ENCODE results near the gene HOXA13.

HOXA13 gene

DNA sequence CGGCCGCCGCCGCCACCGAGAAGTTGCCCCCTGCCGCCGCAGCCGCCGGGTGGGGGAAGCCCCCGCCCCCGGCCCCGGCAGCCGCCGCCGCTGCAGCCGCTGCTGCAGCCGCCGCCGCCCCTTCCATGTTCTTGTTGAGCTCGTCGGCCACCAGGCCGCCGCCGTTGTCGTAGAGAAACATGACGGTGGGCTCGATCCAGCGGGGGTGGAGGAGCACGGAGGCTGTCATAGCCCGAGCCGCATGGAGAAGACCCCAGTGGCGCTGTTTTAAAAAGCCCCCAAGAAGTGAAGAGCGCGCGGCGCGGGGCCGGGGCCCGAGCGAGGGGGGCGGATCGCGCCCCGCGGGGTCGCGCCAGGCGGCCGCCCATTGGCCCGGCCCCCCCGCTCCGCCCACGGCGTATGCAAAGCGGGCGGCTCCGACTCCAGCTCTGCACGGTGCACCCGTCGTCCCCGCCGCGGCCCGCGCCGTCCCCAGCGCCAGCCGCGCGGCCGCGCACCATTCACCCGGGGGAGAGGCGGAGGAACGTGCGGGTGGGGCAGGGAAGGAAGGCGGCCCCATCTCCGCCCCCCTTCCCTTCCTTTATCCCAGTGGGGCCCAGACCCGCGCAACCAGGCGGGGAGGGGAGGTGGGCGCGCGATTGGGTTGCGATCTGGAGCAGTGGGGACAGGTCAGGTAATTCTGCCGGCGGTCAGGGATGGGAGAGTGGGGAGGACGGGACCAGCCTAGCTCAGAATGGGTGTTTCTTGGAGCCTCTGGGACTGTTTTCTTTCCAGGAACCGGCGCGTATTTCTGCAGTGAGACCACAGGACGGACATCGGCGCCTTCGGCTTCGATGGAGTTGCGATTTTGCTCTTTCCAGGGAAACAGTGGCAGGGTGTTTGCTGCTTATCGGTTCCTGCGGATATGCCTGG lies at the start of gene HOXA13:
HOXA13 (minus strand) TSS at position 243 of the 912 bp plus-strand sequence; CDS start at position 229, 14 bp downstream.
- DNase-seq (ENCODE audit: low read depth in 2 of 2): no peak

DNA sequence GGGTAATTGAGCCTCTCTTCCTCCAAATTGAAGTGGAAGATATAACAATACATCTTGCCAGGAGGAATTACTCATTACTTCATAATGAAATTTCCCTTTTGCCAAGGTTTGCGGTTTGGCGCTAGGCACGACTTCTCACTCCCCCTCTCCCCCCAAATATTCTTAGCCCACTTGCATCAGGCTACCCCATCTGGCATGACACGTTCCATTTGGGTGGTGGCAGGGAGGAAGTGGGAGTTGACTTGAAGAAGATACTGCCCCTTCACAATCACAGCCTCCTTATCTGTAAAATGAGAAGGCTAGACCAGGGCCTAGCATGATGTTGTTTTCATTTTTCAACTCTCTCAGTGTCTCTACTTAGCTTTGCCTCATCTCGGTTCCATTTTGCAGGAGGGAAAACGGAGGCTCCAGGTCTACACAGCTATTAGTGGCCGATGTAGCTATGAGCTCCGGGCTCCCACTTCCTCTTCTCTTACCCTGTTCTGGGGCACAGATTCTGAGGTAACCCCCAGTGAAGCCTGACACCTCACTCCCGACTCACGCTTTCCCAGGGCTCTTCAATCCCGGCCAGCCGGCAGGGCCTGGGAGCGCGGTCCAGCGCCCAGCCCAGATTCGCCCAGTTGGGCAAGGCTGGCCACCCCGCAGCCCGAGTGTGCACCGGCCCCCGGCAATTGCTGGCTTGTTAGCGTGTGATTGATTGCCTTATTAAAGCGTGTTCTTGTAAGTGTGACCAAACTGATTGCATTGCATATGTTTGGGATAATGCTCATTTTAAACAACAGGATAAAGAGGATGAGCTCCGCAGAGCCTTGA lies 49.2 kb upstream of the HOXA13 start:
- DNase-seq (ENCODE audit: low read depth in 2 of 2): no peak

DNA sequence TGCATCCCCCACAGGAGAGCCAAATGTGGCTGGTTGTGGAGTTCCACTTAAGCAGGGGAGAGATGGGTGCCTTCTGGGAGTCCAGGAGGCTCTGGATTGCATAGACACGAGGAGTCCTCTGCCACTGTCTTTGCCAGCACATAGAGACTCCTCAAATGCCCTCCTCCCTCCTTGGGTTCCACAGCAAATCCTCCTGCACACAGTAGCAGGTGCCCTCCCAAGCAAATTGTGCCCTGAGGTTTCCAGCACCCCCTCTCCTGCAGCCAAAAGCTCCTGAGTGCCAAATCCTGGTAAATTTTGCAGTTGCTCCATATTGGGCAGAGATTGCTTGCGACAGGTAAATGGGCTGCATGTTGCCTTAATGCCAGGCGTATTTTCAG lies 48.5 kb upstream of the HOXA13 start:
- no peak for DNase-seq (ENCODE audit: low read depth in 2 of 2)

DNA sequence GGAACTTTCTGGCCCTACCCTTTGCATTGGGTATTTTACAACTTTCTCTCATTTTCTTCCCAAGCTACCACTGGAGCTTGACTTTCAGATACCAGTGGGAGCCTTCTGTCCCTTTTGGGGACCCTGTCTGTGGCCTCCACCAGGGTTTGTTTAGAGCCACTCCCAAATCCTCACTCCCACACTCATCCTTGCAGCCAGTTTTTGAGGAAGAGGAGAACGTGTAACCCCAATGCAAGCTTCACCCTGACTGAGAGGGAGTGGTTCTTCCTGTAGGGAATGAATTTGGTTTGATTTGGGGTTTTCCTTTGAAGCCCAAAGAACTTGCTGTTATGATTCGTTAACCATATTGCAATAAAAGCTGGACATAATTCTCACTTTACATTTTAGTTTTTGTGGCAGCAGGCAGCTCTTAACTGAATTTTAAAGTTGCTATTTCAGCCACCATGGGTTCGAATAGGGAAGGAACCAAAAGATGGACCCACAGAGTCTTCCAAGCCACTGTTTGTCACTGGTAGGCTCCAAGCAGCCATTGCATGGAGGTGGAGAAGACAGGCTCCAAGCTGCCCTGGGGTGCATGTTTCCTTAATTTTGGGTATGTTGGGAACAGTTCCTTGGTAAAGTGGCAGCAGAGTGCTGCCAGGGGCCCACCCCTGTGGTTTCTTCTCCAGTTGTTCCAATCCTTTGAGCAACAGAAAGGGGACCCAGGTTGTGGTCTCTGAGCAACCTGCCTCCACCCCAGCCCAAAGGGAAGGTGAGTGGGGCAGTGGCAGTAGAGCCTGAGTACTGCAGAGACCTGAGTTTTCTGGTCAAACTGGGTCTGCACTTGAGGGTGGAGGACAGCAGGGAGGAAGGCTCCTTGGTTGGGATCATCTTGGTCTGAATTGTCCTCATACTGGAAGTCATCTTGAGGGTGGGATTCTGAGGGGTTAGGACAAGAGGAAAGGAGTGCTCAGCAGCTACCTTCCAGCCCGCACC lies 47.8 kb upstream of the HOXA13 start:
- DNase-seq (ENCODE audit: low read depth in 2 of 2): no peak

DNA sequence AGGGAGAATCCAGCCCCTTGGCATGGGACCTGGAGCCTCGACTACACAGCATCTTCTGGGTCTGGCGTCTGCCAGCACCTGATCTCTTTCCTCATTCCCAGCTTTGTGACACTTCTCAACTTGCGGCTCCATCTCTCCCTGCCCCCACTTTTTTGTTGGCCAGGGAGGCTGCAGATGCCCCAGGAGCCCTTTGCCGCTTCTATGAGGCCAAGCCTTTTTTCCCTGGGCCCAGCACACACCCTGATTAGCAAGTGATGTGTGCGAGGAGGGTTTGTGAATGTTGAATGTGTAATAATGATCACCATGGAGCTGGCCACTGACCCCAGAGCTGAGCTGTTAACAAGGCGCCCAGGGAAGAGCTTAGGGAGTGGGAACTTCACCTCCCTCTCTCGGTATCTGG lies 47.1 kb upstream of the HOXA13 start:
- DNase-seq (ENCODE audit: low read depth in 2 of 2): no peak

DNA sequence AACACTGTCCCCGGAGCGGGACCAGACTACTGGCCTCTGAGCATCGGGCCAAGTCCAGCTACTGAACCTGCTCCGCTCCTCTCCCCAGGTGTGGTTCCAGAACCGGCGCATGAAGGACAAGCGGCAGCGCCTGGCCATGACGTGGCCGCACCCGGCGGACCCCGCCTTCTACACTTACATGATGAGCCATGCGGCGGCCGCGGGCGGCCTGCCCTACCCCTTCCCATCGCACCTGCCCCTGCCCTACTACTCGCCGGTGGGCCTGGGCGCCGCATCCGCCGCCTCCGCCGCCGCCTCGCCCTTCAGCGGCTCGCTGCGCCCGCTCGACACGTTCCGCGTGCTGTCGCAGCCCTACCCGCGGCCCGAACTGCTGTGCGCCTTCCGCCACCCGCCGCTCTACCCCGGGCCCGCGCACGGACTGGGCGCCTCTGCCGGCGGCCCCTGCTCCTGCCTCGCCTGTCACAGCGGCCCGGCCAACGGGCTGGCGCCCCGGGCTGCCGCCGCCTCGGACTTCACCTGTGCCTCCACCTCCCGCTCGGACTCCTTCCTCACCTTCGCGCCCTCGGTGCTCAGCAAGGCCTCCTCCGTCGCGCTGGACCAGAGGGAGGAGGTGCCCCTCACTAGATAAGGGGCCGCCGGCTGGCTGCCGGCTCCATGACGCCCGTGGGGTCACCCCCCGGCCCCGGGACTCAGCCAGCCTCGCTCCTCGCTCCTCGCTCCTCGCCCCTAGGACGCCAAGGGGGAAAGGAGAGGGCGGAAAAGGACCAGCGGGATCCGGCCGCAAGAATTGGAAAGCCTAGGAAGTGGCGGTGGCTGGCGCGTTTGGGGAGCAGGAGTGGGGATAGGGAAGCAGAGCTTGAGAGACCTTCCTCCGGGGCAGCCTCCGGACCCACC lies 46.2 kb upstream of the HOXA13 start:
- no peak for DNase-seq (ENCODE audit: low read depth in 2 of 2)

DNA sequence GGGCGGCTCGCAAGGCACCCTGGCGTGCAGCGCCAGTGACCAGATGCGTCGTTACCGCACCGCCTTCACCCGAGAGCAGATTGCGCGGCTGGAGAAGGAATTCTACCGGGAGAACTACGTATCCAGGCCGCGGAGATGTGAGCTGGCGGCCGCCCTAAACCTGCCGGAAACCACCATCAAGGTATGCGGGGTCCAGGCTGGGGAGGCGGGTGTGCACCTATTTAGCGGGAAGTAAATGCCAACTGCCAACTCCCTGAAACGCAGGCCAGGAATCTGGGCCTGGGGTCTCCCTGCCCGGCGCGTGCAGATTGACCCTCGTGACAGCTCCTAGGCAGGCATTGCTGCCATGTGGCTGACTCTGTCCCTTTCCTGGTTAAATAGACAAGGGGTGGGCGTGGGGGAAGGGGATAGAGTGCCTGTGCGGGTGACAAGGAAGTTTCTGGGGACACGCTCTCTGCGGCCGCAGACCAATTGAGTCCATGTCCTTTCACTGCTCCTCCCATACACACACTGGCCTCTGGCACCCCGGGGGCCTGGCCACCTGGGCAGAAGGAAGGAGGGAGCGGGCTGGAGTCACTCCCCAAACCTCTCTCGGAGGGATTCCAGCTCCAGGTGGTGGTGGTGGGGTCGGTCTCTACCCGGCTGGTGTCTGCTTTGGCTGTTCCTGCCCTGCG lies 45.4 kb upstream of the HOXA13 start:
- DNase-seq (ENCODE audit: low read depth in 2 of 2): no peak

DNA sequence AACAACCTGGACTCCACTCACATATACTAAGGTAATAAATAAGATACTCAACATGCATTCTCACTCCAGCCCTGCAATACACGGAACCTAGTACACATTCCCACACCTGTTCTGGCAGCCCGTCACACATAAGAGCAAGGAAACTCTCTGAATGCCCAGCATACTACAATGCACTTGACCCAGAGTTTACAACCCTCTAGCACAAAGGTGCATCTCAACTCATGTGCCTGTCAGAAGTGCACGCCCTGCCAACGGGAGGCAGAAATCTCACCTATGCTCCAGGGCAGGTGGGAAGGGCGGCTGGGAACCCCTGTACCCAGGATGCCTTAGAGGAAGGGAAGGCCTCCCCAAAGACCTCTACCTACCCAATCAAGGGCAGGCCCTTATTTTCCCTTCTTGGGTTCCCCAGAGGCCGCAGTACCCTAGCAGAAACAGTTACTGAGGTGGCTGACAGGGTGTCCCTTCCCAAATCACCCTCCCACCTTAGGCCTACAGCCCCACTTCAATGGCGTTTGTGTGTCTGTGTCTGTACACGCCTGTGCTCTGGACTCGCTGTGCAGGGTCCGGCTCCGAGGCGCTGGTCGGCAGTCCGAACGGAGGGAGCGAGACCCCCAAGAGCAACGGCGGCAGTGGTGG lies 44.7 kb upstream of the HOXA13 start:
- DNase-seq (ENCODE audit: low read depth in 2 of 2): no peak

DNA sequence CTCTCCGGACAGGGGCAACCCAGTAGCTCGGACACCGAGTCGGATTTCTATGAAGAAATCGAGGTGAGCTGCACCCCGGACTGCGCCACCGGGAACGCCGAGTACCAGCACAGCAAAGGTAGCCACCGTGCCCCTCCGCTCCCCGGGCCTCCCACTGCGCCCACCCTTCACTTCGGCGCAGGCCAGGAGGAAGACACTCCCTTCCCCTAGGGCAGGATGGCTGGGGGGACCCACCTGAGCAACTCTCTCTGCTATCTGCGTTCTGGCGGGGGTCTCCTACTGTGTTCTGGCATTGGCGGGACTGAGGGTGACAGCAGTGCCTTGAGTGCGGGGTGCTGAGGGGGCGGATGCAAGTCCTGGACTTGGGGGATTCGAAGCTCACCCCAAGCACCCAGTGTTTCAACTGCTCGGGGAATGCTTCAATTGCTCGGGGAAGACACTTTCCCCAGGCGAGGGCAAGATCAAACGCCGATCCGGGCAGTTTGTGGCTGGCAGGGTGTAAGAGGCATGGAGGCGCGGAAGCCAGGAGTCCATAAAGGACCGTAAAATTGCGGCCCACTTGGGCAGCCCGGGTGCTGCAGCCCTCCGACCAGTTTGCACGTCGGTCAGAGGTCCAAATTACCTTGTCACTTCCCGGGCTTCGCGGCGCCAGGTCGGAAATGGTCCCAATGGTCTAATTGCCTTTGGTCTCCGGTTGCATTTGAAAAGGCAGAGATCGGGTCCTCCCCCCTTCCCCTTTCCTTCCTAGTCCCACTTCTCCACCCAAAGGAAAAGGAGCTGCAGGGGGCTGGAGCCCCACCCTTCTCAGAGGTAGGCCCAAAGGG lies 43.7 kb upstream of the HOXA13 start:
- no peak for DNase-seq (ENCODE audit: low read depth in 2 of 2)

DNA sequence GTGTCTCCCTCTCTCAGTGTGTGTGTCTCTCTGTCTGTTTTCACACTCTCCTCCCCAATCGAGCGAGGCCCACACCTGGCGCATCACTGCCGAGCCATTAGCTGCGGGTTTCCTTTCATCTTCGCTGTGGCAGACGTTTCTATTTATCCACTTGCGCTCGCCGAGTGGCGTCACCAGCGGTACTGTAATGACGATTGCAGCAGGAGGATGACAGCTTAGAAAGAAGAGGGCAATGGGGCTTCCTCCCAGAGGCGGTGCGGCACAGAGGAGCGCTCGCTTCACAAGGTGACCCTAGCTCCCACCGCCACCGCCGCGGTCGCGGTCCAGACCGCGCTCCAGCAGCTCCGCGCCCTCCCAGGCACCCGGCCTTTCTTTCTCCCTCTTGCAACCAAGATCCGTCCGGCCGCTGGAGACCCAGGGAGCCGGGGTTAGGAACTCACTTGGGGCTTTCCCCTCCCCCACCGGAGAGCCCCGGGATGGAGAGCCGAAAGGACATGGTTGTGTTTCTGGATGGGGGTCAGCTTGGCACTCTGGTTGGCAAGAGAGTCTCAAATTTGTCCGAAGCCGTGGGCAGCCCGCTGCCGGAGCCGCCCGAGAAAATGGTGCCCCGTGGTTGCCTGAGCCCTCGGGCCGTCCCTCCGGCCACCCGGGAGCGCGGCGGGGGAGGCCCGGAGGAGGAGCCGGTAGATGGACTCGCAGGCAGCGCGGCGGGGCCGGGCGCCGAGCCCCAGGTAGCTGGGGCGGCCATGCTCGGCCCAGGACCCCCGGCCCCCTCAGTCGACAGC lies 42.9 kb upstream of the HOXA13 start, which contains the start of gene EVX1:
EVX1 (plus strand) TSS at position 248 of the 785 bp plus-strand sequence; CDS start at position 477, 229 bp downstream.
- DNase-seq (ENCODE audit: low read depth in 2 of 2): peak in 1 of 2 donors; percentile 35

DNA sequence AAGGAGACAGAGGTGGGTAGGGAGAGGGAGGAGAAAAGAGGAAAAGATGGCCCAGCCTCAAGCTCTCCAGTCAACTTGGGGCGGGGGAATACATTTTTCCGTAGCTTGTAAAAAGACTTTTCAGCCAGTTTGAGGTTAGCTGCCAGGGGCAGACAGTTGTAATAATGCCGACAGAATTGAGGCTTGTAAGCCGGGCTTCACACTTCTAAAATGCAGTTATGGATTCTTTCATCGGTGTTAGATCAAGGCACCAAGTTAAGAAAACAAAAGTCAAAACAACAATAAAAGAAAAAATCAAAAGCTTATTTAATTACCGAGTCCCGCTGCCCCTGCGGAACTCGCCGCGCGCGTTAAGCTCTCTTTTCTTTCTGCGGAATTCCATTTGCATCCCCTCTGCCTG lies 42.3 kb upstream of the HOXA13 start:
- DNase-seq (ENCODE audit: low read depth in 2 of 2): no peak

DNA sequence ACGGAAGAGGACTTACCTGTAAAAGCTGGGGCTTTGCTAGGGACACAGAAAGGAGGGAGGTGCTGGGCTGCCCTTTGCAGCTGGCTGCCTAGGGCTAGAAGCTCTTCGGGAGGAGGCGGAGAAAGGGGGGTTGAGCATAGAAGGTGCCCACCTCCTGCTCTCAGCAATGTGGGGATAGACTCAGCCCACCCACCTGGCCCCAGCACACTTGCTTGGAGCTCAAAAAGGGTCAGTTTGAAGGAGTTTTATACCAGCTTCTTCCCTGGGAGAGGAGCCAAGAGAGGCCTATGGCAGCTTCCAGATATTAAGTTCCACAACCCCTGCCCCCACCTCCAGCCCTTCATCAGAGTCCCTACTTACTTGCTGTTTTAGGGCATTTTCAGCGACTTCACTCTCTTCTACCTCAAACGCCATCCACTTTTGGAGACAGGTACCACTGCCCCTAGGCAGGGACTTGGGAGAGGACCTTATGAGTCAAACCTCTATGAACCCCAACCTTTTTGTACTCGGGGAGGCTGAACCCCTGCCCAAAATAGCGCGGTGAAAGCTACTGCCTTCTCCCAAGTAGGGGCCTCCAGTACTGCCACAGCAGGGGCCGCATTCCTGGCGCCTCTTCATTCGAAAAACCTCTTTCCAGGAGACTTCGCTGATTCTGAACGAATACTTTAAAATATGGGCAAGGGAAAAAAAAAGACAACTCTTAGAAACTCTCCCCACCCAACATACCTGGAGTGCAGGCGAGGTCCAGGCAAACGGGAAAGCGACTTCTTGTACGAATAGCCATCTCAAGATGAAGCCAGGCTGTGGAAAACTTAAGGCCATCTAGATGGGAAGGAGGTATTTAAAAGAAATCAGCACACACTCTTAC lies 41.5 kb upstream of the HOXA13 start:
- DNase-seq (ENCODE audit: low read depth in 2 of 2): no peak

DNA sequence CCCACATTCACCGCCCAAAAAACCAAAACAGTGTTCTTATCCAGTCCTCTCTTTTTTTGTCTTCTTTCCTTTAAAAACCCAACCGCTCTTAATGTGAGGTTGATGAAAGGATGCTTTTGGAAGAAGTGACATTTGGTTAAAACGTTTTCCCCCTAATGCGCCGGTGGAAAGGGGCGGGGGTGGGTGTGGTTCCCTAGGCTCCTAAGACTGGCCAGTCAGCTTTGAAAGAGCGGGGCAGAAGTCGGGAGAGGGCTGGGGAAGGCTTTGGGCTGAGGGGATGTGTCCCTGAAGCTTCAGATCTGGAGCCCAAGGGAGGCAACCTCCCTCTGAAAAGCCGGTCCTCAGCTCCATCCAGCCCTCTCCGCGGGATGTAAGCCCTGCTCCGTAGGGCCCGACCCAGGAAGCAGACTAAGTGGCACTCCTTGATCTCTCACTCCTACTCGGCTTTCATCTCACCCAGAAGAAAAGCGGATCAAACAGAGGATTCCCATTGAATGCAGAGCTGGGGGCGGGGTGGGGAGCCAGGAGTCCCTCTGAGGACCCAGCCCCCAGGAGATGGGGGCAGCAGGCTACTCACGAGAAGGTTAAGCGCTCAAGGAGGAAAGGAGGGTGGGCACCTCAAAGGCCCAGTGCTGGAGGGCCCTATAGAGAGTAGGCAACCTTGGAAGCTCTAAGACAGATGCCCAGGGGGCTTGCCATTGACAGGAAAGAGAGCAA lies 40.3 kb upstream of the HOXA13 start:
- no peak for DNase-seq (ENCODE audit: low read depth in 2 of 2)

DNA sequence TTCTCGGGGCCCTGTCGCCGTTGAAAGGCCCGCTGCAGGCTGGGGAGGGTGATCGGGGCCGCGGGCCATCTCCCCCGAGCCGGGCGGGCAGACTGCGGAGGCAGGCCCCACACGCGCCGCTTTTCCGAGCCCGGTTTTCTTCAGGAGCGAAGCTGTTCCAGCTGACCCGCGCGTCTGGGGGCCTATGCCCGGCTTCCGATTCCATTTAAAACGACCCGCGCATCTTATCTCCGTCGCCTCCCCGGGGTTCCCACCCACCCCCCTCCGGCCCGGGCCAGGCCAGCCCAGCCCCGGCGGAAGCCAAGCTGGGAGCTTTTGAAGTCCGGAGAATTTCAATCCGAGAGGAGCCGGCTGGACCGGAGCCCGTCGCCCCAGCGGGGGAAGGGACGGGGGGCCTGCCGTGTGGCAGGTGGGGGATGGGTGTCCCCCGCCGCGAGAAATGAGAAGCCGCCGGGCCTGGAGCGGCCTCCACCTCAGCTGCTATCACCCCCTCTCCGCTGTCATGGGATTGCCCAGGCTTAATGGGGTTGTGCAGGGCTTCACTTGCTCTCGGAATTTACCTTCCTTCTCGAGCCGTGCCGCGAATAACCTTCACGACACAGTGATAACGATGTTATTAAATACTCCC lies 39.6 kb upstream of the HOXA13 start:
- DNase-seq (ENCODE audit: low read depth in 2 of 2): no peak

DNA sequence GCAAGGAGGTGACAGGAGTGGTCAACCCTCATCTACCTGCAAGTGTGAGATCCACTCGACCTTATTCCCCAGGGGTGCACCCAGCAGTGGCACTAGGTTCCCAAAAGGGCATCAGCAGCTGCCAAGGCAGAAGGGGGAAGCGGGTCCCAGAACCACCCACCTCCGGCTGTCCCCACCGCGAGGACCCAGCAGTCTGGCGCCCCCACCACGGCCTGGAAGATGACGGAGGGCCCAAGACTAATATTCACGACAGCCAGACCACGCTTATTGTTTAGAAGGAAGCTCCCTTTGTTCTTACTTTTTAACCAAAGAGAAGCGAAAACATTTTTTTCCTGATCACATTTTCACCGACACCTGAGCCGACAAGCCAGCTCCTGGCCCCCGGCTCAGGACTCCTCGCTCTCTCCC lies 39.1 kb upstream of the HOXA13 start:
- no peak for DNase-seq (ENCODE audit: low read depth in 2 of 2)
